22Rv1 (cell line): ENCODE data around the gene ALDH1A2.

ENCODE experiments used
- CTCF ChIP-seq: fragments of 450-650 bp; IDR thresholded peaks from 2 replicates; pipeline ENCODE4 v1.5.1; 2017; ENCODE audit warnings: mild to moderate bottlenecking
- ZFX ChIP-seq: fragments of 450-650 bp; IDR thresholded peaks from 2 replicates; pipeline ENCODE4 v1.6.1; 2017; ENCODE audit warnings: antibody characterized with exemption, borderline replicate concordance

GRCh38 chr15:58010983-58011382, 54.5 kb downstream of the ALDH1A2 start:
- TF ChIP-seq CTCF (no peak), ZFX (no peak)
